Stimulated activated CD8-positive, alpha-beta memory T cell treated with anti-CD3 and anti-CD28 coated beads, Interleukin-2, amount 100 ng/mL, for 1 hour (primary cell): ENCODE data around the gene SCYL3.

ENCODE experiments used
- DNase-seq, 2 donors: peaks; one replicate each; pipeline ENCODE4 v3.0.0-alpha.2; 2020; ENCODE audit warnings: low read depth in 2 of 2

SCYL3 gene

GRCh38 chr1:169899519-169900217 lies 6.0 kb upstream of the SCYL3 start:
- DNase-seq = no peak

- no peak for DNase-seq
These were observed 2.3 kb upstream of the SCYL3 start for GRCh38 chr1:169896013-169896412.

- DNase-seq = no peak
These were observed 889 bp upstream of the SCYL3 start for GRCh38 chr1:169894424-169895145.

- DNase-seq = no peak
These were observed 610 bp downstream of the SCYL3 start for GRCh38 chr1:169892927-169893644.

GRCh38 chr1:169892176-169892926 lies 1.3 kb downstream of the SCYL3 start:
- DNase-seq = no peak

- DNase-seq = no peak
These were observed 2.2 kb downstream of the SCYL3 start for GRCh38 chr1:169891539-169891885.

- peak in 1 of 2 donors; percentile 16 for DNase-seq
These were observed 2.7 kb downstream of the SCYL3 start for GRCh38 chr1:169890761-169891538.

- no peak for DNase-seq
These were observed 3.8 kb downstream of the SCYL3 start for GRCh38 chr1:169889871-169890270.

- DNase-seq = no peak
These were observed 6.8 kb downstream of the SCYL3 start for GRCh38 chr1:169886931-169887330.

- no peak for DNase-seq
These were observed 7.3 kb downstream of the SCYL3 start for GRCh38 chr1:169886422-169886821.

GRCh38 chr1:169885207-169885606 lies 8.5 kb downstream of the SCYL3 start:
- DNase-seq = no peak

GRCh38 chr1:169884634-169885033 lies 9.1 kb downstream of the SCYL3 start:
- DNase-seq = no peak

GRCh38 chr1:169882039-169882511 lies 11.6 kb downstream of the SCYL3 start:
- DNase-seq = no peak

GRCh38 chr1:169879034-169879840 lies 14.5 kb downstream of the SCYL3 start:
- no peak for DNase-seq

GRCh38 chr1:169878498-169878897 lies 15.2 kb downstream of the SCYL3 start:
- DNase-seq = no peak

- DNase-seq = no peak
These were observed 15.8 kb downstream of the SCYL3 start for GRCh38 chr1:169877800-169878491.

- no peak for DNase-seq
These were observed 19.5 kb downstream of the SCYL3 start for GRCh38 chr1:169874229-169874628.

GRCh38 chr1:169873582-169874199 lies 20.0 kb downstream of the SCYL3 start:
- DNase-seq = no peak

GRCh38 chr1:169872906-169873305 lies 20.8 kb downstream of the SCYL3 start:
- no peak for DNase-seq
